Muscle of arm (tissue), 12 donors: ENCODE measurements around the gene FAM120A. TPM values are rescaled to one million over a fixed set of nuclear protein-coding genes. Genes with fewer than 3 reads are reported as not detected.

Experiments
- DNase-seq: peaks from one replicate; pipeline ENCODE4 v3.0.0-alpha.2; 2013
- polyA plus RNA-seq, 12 donors: library from polyadenylated mRNA; unstranded; fragments of 120-200 nt; gene quantifications; one replicate each; pipeline ENCODE4 v1.2.1, GENCODE V29; 2013; ENCODE audit not compliant: insufficient read length in 12 of 12

The FAM120A gene
- polyA plus RNA-seq, 12 donors, result 57.1 to 74.7 (median 61.8) TPM; not detected in 1

- DNase-seq, result no peak
Measured at GRCh38 chr9:93440896-93441580, 10.4 kb upstream of the FAM120A start.

- no peak for DNase-seq
Measured at GRCh38 chr9:93446073-93446472, 5.4 kb upstream of the FAM120A start.

- no peak for DNase-seq
Measured at GRCh38 chr9:93447655-93448054, 3.8 kb upstream of the FAM120A start.

GRCh38 chr9:93451849-93452709 lies 594 bp downstream of the FAM120A start:
- peak; percentile 31 for DNase-seq

- peak; percentile 15 for DNase-seq
Measured at GRCh38 chr9:93452710-93453046, 1.2 kb downstream of the FAM120A start.

- DNase-seq, result peak; percentile 93
Measured at GRCh38 chr9:93453047-93453914, 1.8 kb downstream of the FAM120A start, which contains the start of gene FAM120AOS. FAM120AOS (minus strand) TSS chr9:93453581; CDS start chr9:93452709, 872 bp downstream.

GRCh38 chr9:93456022-93456421 lies 4.5 kb downstream of the FAM120A start:
- DNase-seq, result no peak

GRCh38 chr9:93456504-93456903 lies 5.0 kb downstream of the FAM120A start:
- no peak for DNase-seq

GRCh38 chr9:93457006-93457405 lies 5.5 kb downstream of the FAM120A start:
- no peak for DNase-seq

- no peak for DNase-seq
Measured at GRCh38 chr9:93458712-93459111, 7.2 kb downstream of the FAM120A start.

GRCh38 chr9:93459432-93459847 lies 8.0 kb downstream of the FAM120A start:
- no peak for DNase-seq

- no peak for DNase-seq
Measured at GRCh38 chr9:93460689-93461413, 9.4 kb downstream of the FAM120A start.

- no peak for DNase-seq
Measured at GRCh38 chr9:93461414-93461743, 9.9 kb downstream of the FAM120A start.

- no peak for DNase-seq
Measured at GRCh38 chr9:93461821-93462220, 10.3 kb downstream of the FAM120A start.

- DNase-seq, result no peak
Measured at GRCh38 chr9:93463638-93464248, 12.3 kb downstream of the FAM120A start.

GRCh38 chr9:93464395-93464794 lies 12.9 kb downstream of the FAM120A start:
- no peak for DNase-seq

GRCh38 chr9:93464876-93465275 lies 13.4 kb downstream of the FAM120A start:
- DNase-seq, result no peak

GRCh38 chr9:93465855-93466254 lies 14.4 kb downstream of the FAM120A start:
- DNase-seq, result no peak

GRCh38 chr9:93466416-93467061 lies 15.1 kb downstream of the FAM120A start:
- no peak for DNase-seq

GRCh38 chr9:93467062-93467416 lies 15.6 kb downstream of the FAM120A start:
- DNase-seq, result no peak

- DNase-seq, result no peak
Measured at GRCh38 chr9:93467462-93467861, 16.0 kb downstream of the FAM120A start.
